Uterus (tissue), 2 donors: ENCODE data around the gene GLCE.

Experiments
- POLR2A ChIP-seq, 2 donors: fragments of 450-650 bp; IDR thresholded peaks; one replicate each; pipeline ENCODE4 v1.6.1; 2016; ENCODE audit warnings: antibody characterized with exemption in 2 of 2, mild to moderate bottlenecking in 1 of 2, moderate library complexity in 1 of 2
- TF ChIP-seq, protein P1 (sequence below), 4 experiments: fragments of 200-600 bp in 2 of 4; fragments of 450-650 bp in 2 of 4; sonication (generic) in 2 of 4; IDR thresholded peaks; one replicate each; pipeline ENCODE4 v1.5.1; 2016 to 2019; ENCODE audit warnings: antibody characterized with exemption in 4 of 4, mild to moderate bottlenecking in 2 of 4, moderate library complexity in 1 of 4

DNA sequence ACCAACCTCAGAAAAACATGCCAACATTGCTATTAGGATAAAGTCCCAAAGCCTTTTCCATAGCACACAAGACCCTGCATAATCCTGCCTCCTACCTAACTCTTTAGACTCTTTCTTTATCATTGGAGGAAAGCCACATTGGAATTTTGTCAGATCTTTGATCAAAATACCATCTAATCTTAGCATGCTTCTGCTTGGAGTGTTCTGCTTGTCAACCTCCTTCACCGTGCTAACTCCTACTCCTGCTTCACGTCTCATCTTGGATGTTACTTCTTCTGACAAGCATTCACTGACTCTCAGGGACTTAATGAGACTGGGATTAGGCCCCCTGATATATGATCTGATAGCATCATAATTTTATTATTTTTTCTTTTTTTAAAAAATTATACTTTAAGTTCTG lies 7.4 kb upstream of the GLCE start:
- TF ChIP-seq, protein P1, sequence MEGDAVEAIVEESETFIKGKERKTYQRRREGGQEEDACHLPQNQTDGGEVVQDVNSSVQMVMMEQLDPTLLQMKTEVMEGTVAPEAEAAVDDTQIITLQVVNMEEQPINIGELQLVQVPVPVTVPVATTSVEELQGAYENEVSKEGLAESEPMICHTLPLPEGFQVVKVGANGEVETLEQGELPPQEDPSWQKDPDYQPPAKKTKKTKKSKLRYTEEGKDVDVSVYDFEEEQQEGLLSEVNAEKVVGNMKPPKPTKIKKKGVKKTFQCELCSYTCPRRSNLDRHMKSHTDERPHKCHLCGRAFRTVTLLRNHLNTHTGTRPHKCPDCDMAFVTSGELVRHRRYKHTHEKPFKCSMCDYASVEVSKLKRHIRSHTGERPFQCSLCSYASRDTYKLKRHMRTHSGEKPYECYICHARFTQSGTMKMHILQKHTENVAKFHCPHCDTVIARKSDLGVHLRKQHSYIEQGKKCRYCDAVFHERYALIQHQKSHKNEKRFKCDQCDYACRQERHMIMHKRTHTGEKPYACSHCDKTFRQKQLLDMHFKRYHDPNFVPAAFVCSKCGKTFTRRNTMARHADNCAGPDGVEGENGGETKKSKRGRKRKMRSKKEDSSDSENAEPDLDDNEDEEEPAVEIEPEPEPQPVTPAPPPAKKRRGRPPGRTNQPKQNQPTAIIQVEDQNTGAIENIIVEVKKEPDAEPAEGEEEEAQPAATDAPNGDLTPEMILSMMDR (IDR thresholded peaks at IDR 0.05): no peak
- no peak for TF ChIP-seq POLR2A (IDR thresholded peaks at IDR 0.05)
